DND-41 (cell line): ENCODE data around the gene SYT1.

Experiments used
- EZH2 ChIP-seq: IDR thresholded peaks from 3 replicates; pipeline ENCODE4 v1.6.1; 2012; ENCODE audit warnings: borderline replicate concordance, low read depth, mild to moderate bottlenecking, moderate library complexity, low read length, inconsistent platforms; ENCODE audit not compliant: severe bottlenecking
- TF ChIP-seq, protein P1 (sequence below): IDR thresholded peaks from 2 replicates; pipeline ENCODE4 v1.5.1; 2012; ENCODE audit warnings: borderline replicate concordance, low read length, moderate library complexity, mild to moderate bottlenecking; ENCODE audit not compliant: poor library complexity, severe bottlenecking; ENCODE audit errors: extremely low read depth

- TF ChIP-seq, protein P1, sequence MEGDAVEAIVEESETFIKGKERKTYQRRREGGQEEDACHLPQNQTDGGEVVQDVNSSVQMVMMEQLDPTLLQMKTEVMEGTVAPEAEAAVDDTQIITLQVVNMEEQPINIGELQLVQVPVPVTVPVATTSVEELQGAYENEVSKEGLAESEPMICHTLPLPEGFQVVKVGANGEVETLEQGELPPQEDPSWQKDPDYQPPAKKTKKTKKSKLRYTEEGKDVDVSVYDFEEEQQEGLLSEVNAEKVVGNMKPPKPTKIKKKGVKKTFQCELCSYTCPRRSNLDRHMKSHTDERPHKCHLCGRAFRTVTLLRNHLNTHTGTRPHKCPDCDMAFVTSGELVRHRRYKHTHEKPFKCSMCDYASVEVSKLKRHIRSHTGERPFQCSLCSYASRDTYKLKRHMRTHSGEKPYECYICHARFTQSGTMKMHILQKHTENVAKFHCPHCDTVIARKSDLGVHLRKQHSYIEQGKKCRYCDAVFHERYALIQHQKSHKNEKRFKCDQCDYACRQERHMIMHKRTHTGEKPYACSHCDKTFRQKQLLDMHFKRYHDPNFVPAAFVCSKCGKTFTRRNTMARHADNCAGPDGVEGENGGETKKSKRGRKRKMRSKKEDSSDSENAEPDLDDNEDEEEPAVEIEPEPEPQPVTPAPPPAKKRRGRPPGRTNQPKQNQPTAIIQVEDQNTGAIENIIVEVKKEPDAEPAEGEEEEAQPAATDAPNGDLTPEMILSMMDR = no peak
- no peak for TF ChIP-seq EZH2
Observed at GRCh38 chr12:79164890-79165289, 300.3 kb downstream of the SYT1 start.
